HEK293 (cell line): ENCODE results near the gene CFAP99.

Experiments used
- CTCF ChIP-seq: fragments of 450-650 bp; formaldehyde crosslinking; IDR thresholded peaks from 2 replicates; pipeline ENCODE4 v1.5.1; 2016; ENCODE audit warnings: missing biosample characterization, missing genetic modification characterization
- IKZF3 ChIP-seq: fragments of 450-650 bp; IDR thresholded peaks from 2 replicates; pipeline ENCODE4 v1.5.0; 2018; ENCODE audit warnings: missing biosample characterization, mild to moderate bottlenecking, missing genetic modification characterization, moderate library complexity
- KLF9 ChIP-seq: fragments of 450-650 bp; formaldehyde crosslinking; IDR thresholded peaks from 2 replicates; pipeline ENCODE4 v1.5.1; 2016; ENCODE audit warnings: missing biosample characterization, missing genetic modification characterization, low read depth
- PRDM1 ChIP-seq: fragments of 450-650 bp; formaldehyde crosslinking; IDR thresholded peaks from 2 replicates; pipeline ENCODE4; 2016; ENCODE audit warnings: missing biosample characterization, missing genetic modification characterization
- REST ChIP-seq: fragments of 450-650 bp; formaldehyde crosslinking; IDR thresholded peaks from 2 replicates; pipeline ENCODE4 v1.5.1; 2016; ENCODE audit warnings: missing biosample characterization, missing genetic modification characterization
- SCRT2 ChIP-seq: fragments of 450-650 bp; formaldehyde crosslinking; IDR thresholded peaks from 2 replicates; pipeline ENCODE4 v1.5.1; 2016; ENCODE audit warnings: missing biosample characterization, missing genetic modification characterization
- ZNF248 ChIP-seq: fragments of 450-650 bp; formaldehyde crosslinking; IDR thresholded peaks from 2 replicates; pipeline ENCODE4 v1.5.1; 2017; ENCODE audit warnings: missing biosample characterization, missing genetic modification characterization
- ZNF26 ChIP-seq: fragments of 450-650 bp; formaldehyde crosslinking; IDR thresholded peaks from 2 replicates; pipeline ENCODE4 v1.5.1; 2016; ENCODE audit warnings: missing biosample characterization, missing genetic modification characterization
- ZNF529 ChIP-seq: fragments of 450-650 bp; formaldehyde crosslinking; IDR thresholded peaks from 2 replicates; pipeline ENCODE4 v1.5.1; 2017; ENCODE audit warnings: missing genetic modification characterization, missing biosample characterization; ENCODE audit not compliant: insufficient replicate concordance

DNA sequence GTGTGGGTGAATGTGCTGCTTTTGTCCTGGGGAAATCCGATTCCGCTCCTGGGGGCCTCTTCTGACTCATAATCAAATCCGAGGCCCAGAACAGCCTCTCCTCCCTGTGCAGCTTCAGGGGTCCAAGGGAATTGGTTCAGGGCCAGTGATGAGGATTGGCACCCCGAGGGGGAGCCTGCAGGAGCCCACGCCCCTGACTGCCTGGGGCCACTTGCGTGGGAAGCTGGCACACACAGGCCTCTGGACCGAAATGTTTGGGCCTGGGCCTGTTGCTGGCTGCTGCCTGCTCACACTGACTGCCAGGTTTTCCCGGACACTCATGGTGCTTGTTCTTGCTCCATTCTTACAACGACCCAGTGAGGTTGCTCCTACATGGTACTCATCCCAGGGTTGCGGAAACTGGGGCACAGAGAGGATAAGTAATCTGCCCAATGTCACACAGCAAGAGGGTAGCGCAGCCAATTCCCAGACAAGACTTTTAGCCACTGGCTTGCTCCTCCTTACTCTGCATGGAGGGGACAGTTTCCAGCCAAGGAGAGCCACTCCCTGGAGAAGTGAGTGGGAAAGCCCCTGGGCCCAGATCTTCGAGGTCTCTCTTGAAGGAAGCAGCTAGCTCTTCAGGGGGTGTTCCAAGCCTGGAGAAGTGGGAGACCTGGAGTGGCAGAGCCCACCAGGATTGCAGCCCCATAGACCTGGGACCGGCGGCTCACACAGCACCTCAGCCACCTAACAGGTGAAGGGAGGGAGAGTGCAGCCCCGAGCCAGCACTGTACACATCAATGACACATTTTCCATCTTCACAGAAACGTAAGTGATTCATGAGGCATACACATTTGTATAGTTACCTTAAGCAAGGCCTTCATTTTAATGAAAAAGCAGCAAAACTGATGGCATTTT is 20.3 kb downstream of the CFAP99 start:
- no peak for TF ChIP-seq PRDM1 (tag by site-specific recombination)
- no peak for TF ChIP-seq IKZF3 (tag by site-specific recombination)
- no peak for TF ChIP-seq REST (tag by site-specific recombination)
- no peak for TF ChIP-seq CTCF (tag by site-specific recombination)
- no peak for TF ChIP-seq ZNF26
- TF ChIP-seq ZNF248, result no peak
- no peak for TF ChIP-seq SCRT2 (tag by site-specific recombination)
- TF ChIP-seq ZNF529 (tag by site-specific recombination), result no peak
- no peak for TF ChIP-seq KLF9
